Left kidney (tissue), 2 donors: ENCODE data around the gene MYO10. TPM values are rescaled to one million over a fixed set of nuclear protein-coding genes. Genes with fewer than 3 reads are reported as not detected.
"Not testable (repeated sequence)": the region's sequence is repeated elsewhere in the genome, so short reads cannot be mapped to it uniquely, and the experiment has no call there.

Experiments
- DNase-seq: peaks from one replicate; pipeline ENCODE4 v3.0.0-alpha.2; 2013
- polyA plus RNA-seq: library from polyadenylated mRNA; unstranded; fragments of 120-200 nt; gene quantifications from one replicate; pipeline ENCODE4 v1.2.1, GENCODE V29; 2013; ENCODE audit not compliant: insufficient read length

Gene MYO10
- polyA plus RNA-seq, 1 donor, result 43.8 TPM

DNA sequence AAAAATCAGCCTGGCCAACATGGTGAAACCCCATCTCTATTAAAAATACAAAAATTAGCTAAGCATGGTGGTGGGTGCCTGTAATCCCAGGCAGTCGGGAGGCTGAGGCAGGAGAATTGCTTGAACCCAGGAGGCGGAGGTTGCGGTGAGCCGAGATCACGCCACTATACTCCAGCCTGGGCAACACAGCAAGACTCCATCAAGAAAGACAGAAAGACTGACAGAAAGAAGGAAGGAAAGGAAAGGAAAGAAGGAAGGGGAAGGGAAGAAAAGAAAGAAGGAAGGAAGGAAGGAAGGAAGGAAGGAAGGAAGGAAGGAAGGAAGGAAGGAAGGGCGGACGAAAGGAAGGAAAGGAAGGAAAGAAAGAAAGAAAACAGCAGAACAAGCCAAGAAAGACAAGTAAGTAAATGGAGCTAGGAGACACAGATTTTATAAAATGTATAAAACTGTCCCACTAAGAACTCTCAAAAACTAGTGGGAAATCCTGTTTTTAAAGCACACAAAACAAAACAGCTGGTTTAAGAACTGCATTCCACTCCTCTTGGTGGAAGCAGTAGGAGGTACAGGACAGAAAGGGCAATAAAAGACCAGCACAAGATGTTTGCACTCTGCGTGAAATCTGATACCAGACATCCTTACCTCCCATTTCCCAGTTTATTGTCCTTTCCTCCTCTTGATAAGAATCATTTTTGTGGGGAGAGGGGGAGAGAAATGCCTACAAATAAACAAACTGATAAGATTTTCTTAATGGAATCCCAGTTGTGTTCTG is 46.7 kb downstream of the MYO10 start:
- peak; percentile 75 for DNase-seq

DNA sequence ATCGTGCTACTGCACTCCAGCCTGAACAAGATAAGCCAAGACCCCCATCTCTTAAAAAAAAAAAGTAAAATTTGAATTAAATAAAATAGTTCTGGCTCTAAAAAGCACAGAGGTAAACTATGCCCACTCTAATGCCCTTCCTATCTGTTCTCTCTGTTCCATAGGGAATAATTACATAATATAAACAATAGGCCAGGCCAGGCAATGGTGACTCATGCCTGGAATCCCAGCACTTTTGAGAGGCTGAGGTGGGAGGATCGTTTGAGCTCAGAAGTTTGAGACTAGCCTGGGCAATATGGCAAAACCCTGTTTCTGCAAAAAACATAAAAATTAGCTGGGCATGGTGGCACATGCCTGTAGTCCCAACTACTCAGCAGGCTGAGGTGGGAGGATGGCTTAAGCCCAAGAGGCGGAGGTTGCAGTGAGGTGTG is 47.4 kb downstream of the MYO10 start:
- no peak for DNase-seq

DNA sequence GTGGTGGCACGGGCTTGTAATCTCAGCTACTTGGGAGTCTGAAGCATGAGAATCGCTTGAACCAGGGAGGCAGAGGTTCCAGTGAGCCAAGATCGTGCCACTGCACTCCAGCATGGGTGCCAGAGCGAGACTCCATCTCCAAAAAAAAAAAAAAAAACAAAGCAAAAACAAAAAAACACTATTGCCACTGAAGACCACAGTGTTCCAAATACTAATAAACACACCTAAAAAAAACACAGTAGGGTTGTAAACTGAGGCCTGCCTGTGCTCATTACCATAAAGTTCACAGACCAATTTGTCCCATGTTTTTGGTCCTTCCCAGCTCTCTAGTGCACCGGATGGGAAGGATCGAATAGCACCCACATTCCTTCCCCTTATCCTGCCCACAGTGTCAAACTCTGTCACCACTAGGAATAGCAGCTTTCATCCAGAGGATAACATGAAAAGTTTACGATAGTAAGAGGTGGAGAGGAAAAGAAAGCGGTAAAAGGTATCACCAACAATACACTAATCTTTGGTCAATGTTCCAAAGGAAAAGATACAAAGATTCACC is 49.2 kb downstream of the MYO10 start:
- DNase-seq, result no peak

DNA sequence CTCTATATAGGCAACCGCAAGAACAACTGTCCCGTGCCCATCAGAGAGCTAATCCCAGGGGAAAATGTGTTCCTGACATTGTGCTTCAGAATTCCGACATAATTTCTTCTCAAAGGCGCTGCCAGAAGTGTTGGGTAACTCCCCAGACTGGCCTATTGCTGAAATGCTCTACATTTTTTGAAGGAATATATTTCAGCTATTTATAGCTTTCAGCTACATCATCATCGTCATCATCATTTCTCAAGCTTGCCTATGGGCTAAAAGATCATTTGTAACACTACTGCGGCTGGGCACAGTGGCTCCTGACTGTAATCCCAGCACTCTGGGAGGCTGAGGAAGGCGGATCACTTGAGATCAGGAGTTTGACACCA is 49.7 kb downstream of the MYO10 start:
- no peak for DNase-seq

GRCh38 chr5:16885635-16886365 is 50.3 kb downstream of the MYO10 start:
- DNase-seq, result no peak

- DNase-seq, result no peak
These were observed 51.5 kb downstream of the MYO10 start for GRCh38 chr5:16884595-16884994.

DNA sequence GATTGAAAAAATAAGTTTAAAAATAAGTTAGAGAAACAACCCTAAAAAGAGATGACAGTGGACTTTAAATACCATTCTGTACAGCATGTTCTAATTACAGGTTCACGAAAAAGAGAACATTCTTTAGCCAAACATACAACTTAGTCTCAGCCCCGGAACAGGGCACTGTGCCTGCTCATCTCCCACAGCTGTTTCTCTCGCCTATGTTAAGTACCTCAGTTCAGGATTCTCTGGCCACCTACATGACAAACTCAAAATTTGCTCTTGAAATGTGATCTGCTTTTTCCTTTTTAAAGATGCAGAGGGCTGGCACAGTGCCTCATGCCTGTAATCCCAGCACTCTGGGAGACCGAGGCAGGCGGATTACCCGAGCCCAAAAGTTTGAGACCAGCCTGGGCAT is 52.3 kb downstream of the MYO10 start:
- no peak for DNase-seq

DNA sequence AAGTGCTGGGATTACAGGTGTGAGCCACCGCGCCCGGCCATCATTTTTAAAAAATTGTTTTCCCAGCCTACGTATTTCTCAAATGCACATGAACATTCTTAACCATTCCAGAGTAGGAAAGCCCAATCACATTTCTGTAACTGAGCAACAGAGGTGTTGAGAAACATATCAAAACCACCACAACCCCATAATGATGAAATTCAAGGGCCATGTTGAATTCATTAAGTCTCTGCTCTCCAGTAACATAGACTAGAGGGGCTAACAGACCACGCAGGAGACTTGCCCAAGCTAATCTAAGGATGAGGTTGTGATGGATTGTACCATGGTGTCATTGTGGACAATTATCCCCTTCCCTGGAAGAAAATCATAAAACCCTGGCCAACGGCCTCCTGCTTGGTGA is 52.9 kb downstream of the MYO10 start:
- DNase-seq, result no peak

DNA sequence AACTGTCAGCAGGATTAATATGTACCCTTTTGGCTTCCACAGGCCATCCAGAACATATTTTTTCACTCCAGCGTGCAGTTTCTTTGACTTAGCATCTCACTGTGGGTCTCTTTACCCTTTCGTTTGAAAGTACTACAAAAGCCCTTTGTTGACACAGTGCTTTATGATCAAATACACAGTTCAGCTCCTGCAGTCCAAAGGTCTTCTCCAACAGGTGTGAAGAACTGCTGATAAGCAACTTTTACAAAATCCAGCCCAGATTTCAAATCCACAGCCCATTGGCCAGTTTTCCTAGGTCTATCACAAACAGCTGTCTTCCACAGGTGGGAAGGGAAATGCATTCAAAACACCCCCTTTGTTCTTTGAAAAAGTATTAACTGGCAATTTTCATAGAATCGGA is 54.8 kb downstream of the MYO10 start:
- no peak for DNase-seq

DNA sequence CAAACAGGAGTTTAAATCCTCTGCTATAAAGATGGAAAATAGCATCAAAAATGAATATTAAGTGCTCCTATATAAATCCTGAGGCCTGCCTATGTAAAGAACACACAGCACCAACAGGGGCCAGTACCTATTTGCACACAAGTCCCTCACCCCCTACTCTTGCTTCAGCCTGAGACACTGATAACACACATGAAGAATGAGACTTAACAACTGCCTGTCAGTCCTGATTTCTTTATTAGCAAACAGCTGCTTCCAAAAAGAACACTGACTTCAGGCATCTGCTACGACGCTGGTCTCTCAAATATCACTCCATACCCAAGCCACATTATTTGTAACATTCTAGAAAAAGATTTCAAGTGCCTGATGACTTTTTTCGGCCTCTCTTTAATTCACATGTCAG is 55.5 kb downstream of the MYO10 start:
- DNase-seq, result no peak

- DNase-seq, result no peak
These were observed 56.4 kb downstream of the MYO10 start for GRCh38 chr5:16879650-16880049.

DNA sequence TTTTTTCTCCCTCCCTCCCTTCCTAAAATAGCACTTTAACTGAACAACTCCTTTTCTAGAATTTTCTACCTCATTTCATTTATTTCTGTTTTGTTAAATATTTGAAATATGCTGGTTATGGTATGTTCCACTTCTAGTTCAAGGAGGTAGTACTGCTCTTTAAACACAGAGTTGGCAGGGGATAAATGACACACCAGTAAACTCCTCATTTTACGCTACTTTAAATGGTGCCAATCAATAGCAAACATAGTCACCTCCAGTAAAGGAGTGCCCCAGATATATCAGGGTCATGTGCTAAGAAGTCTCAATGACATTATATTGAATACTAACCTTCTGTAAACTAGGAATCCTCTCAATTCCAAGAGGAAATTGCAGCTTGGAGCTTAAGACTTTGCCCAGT is 56.9 kb downstream of the MYO10 start:
- DNase-seq, result no peak

- no peak for DNase-seq
These were observed 58.7 kb downstream of the MYO10 start for GRCh38 chr5:16877267-16877935.

GRCh38 chr5:16874424-16874823 is 61.7 kb downstream of the MYO10 start:
- not testable (repeated sequence) for DNase-seq

GRCh38 chr5:16871746-16872339 is 64.2 kb downstream of the MYO10 start:
- no peak for DNase-seq

DNA sequence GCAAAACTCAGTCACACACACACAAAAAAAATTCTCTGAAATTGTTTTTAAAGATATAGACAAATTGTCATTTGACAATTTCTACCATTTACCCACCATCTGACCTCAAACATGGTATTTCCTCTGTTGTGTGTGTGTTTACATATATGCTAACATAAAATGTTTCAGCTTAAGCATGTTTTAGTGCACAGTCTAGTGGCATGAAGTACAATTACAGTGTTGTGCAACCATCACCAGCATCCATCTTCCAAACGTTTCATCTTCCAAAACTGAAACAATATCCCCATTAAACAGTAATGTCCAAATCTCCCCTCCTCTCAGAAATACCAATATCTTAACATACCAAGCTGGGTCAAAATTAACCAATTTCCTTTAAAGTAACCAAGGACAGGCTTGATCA is 65.2 kb downstream of the MYO10 start:
- DNase-seq, result no peak

- DNase-seq, result no peak
These were observed 66.0 kb downstream of the MYO10 start for GRCh38 chr5:16869821-16870796.

GRCh38 chr5:16867577-16867953 is 68.5 kb downstream of the MYO10 start:
- no peak for DNase-seq

DNA sequence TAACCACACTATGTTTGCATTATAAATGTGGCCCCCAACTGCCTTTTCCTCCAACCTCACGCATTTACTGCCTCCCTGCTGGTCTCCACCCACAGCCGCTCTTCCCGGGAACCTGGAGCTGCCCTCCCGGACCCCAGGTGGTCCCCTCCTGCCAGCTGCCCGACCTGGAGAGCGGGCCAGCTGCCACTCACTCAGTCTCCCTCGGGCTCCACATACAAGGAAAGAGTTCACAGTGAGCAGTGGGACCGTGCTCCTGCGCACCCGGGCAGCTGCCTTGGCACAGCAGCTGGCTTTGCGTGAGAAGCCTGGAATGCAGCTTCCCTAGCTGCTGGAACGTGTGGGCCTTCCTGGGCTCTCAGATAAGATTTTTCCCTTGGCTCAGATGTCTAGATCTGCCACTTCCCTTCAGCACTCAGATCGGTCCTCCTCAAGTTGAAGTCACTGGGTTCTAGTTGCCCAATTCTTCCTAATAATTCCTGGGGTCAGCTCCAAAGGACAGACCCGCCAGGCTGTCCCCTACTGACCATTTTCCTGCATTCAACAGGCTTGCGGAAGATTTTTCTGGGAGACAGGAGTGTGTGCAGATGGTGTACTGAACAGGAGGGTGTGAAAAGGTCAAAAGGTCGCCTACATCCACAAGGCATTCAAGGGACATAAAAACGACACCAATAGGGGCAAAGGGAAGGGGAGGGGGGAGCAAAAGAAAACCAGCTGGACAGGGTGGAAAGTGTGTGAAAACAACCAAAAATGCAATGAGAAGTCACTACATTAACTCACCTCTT is 69.1 kb downstream of the MYO10 start:
- DNase-seq, result no peak

- DNase-seq, result no peak
These were observed 69.8 kb downstream of the MYO10 start for GRCh38 chr5:16866273-16866672.
